GM12878 (cell line): ENCODE data around the gene TACR1. TPM values are rescaled to one million over a fixed set of nuclear protein-coding genes. Genes with fewer than 3 reads are reported as not detected.
"Not testable (repeated sequence)": the region's sequence is repeated elsewhere in the genome, so short reads cannot be mapped to it uniquely, and the experiment has no call there.

Source experiments
- ATAC-seq: fragments of 200-7000 bp; cut with Tn5 transposase; 3 replicates; pipeline ENCODE4 v1.9.1; 2020; ENCODE audit warnings: mild to moderate bottlenecking, moderate library complexity
- BruUV-seq: library from RNA; stranded (reverse); fragments of 400-500 nt; replicated peaks from 2 replicates; lab custom pipeline; 2021; lab: Mats Ljungman, UMichigan
- CTCF ChIA-PET: fragments of 300-600 bp; sonication (Branson Sonifier 250); formaldehyde crosslinking; extraction: SDS; loops from one replicate; lab custom pipeline; 2021; ENCODE audit warnings: inconsistent platforms; lab: Yijun Ruan, JAX
- POLR2A ChIA-PET: fragments of 350-600 bp; formaldehyde crosslinking; extraction: SDS; loops from one replicate; lab custom pipeline; 2021; ENCODE audit warnings: inconsistent platforms; lab: Charles Lee
- RAD21 ChIA-PET: fragments of 300-600 bp; sonication (Branson Sonifier 250); formaldehyde crosslinking; loops from one replicate; lab custom pipeline; 2023; ENCODE audit warnings: antibody characterized with exemption; ENCODE audit not compliant: unreplicated experiment; lab: Charles Lee
- SMC1A ChIA-PET: fragments of 300-600 bp; sonication (Branson Sonifier 250); formaldehyde crosslinking; loops from one replicate; lab custom pipeline; 2023; ENCODE audit not compliant: unreplicated experiment, uncharacterized antibody; lab: Charles Lee
- DNase-seq: peaks from one replicate; pipeline ENCODE4 v3.0.0-alpha.2; 2011; ENCODE audit warnings: low read depth, low spot score
- FAIRE-seq: peaks from 3 replicates; lab custom pipeline; 2011; peaks lifted over from hg19 to GRCh38; lab: Jason Lieb, UNC
- H2AFZ ChIP-seq: 2 replicates; pipeline ENCODE4 v1.6.0; 2011; ENCODE audit warnings: low read depth, low read length, control low read depth; ENCODE audit not compliant: control insufficient read depth
- H3K27ac ChIP-seq: 2 replicates; pipeline ENCODE4 v1.5.1; 2011; ENCODE audit warnings: control low read depth; ENCODE audit not compliant: control insufficient read depth, insufficient read depth
- H3K27me3 ChIP-seq, 2 experiments: replicated peaks in 1 of 2; 2 replicates each; pipeline versions ENCODE4 v1.6.0 to v1.6.1; 2011; ENCODE audit warnings: low read length in 1 of 2; ENCODE audit not compliant: control insufficient read depth in 2 of 2, insufficient read depth in 2 of 2
- H3K36me3 ChIP-seq, 2 experiments: 2 replicates each; pipeline ENCODE4 v1.5.1; 2011; ENCODE audit warnings: low read length in 1 of 2; ENCODE audit not compliant: control insufficient read depth in 2 of 2, insufficient read depth in 2 of 2
- H3K4me1 ChIP-seq: 2 replicates; pipeline ENCODE4 v1.6.1; 2011; ENCODE audit warnings: mild to moderate bottlenecking, low read length, moderate library complexity, mixed read lengths; ENCODE audit not compliant: control insufficient read depth, insufficient read depth
- H3K4me2 ChIP-seq: 2 replicates; pipeline ENCODE4 v1.6.0; 2011; ENCODE audit warnings: control low read depth; ENCODE audit not compliant: control insufficient read depth, insufficient read depth
- H3K4me3 ChIP-seq: fragments of 200-600 bp; sonication (generic); 2 replicates; pipeline ENCODE4 v1.5.1; 2016
- H3K79me2 ChIP-seq: 2 replicates; pipeline ENCODE4 v1.6.0; 2011; ENCODE audit warnings: low read length; ENCODE audit not compliant: control insufficient read depth, insufficient read depth
- H3K9ac ChIP-seq: 2 replicates; pipeline ENCODE4 v1.8.0; 2011; ENCODE audit warnings: low read length, control low read depth, mixed read lengths; ENCODE audit not compliant: control insufficient read depth, insufficient read depth
- H3K9me3 ChIP-seq: replicated peaks from 3 replicates; pipeline ENCODE4 v1.5.1; 2011; ENCODE audit warnings: mild to moderate bottlenecking, low read length; ENCODE audit not compliant: control insufficient read depth, insufficient read depth
- H4K20me1 ChIP-seq: 2 replicates; pipeline ENCODE4 v1.6.0; 2011; ENCODE audit not compliant: control insufficient read depth, insufficient read depth
- CEBPB ChIP-seq, 2 experiments: fragments of 150-350 bp in 1 of 2; IDR thresholded peaks; 2 replicates each; pipeline ENCODE4 v1.6.1; 2012 to 2014; ENCODE audit warnings: low read depth in 2 of 2, low read length in 2 of 2, borderline replicate concordance in 1 of 2, inconsistent platforms in 1 of 2
- SRF ChIP-seq, 2 experiments: IDR thresholded peaks; 2 replicates each; pipeline ENCODE4 v1.6.1; 2011; ENCODE audit warnings: low read depth in 2 of 2, low read length in 2 of 2, mild to moderate bottlenecking in 1 of 2, moderate library complexity in 1 of 2
- WGBS: methylation state at CpG from one replicate; pipeline ENCODE4 v1.1.6; 2016; ENCODE audit warnings: low lambda C conversion rate; ENCODE audit not compliant: insufficient replicate concordance, insufficient coverage; ENCODE audit errors: missing lambda C conversion rate; 5-methylcytosine and 5-hydroxymethylcytosine counted together
- in situ Hi-C: fragments of 300-500 bp; cut with MboI; formaldehyde crosslinking; loops from 9 replicates; pipeline ENCODE4 v1.14.3; 2018; ENCODE audit warnings: mixed read lengths
- intact Hi-C: fragments of 100-400 bp; cut with micrococcal nuclease; formaldehyde crosslinking; loops from one replicate; pipeline ENCODE4 v1.14.2; 2022; ENCODE audit not compliant: unreplicated experiment
- polyA plus RNA-seq, 11 experiments: library from polyadenylated mRNA; depleted of rRNA in 4 of 11; unstranded in 6 of 11; stranded (reverse) in 5 of 11; fragments of >200 nt; fragmentation: Nextera tagmentation in 4 of 11; fragmentation: Illumina TruSeq in 1 of 11; extraction: Ambion mirVana in 4 of 11; extraction: Trizol in 1 of 11; gene quantifications; 1 replicate in 1 of 11; 2 replicates in 10 of 11; pipeline versions ENCODE4 v1.2.1 to v1.2.3, GENCODE V29; 2011 to 2016; ENCODE audit warnings: inconsistent platforms in 2 of 11, missing spikeins in 2 of 11, low read depth in 1 of 11
- total RNA-seq, 4 experiments: library from RNA; depleted of rRNA in 3 of 4; stranded (reverse); fragments of >200 nt in 3 of 4; fragmentation: Illumina TruSeq in 1 of 4; extraction: Trizol in 1 of 4; gene quantifications; 2 replicates each; pipeline versions ENCODE4 v1.2.1 to v1.2.3, GENCODE V29; 2013 to 2021
- TF ChIP-seq, protein P1 (sequence below): fragments of 450-650 bp; IDR thresholded peaks from 2 replicates; pipeline ENCODE4 v1.6.1; 2016; ENCODE audit warnings: mild to moderate bottlenecking
- TF ChIP-seq, protein P2 (sequence below): fragments of 450-650 bp; IDR thresholded peaks from 2 replicates; pipeline ENCODE4 v1.6.1; 2017; ENCODE audit warnings: mild to moderate bottlenecking, low read depth, inconsistent platforms; ENCODE audit not compliant: poor library complexity, severe bottlenecking
- TF ChIP-seq, protein P3 (sequence below), 3 experiments: IDR thresholded peaks in 2 of 3; conservative IDR thresholded peaks in 1 of 3; 2 replicates each; pipeline ENCODE4 v1.5.1; 2011; ENCODE audit warnings: low read depth in 3 of 3, low read length in 3 of 3, mild to moderate bottlenecking in 3 of 3, control low read depth in 2 of 3, moderate library complexity in 2 of 3, inconsistent platforms in 1 of 3, mixed read lengths in 1 of 3; ENCODE audit not compliant: control insufficient read depth in 2 of 3, insufficient read depth in 1 of 3; ENCODE audit errors: extremely low read depth in 1 of 3
- TF ChIP-seq, protein P4 (sequence below): fragments of 450-650 bp; IDR thresholded peaks from 2 replicates; pipeline ENCODE4 v1.6.1; 2018; ENCODE audit warnings: mild to moderate bottlenecking, low read depth, moderate library complexity; ENCODE audit not compliant: partially characterized antibody

The TACR1 gene
- total and polyA plus RNA-seq, 10 of the 15 experiments (the other 5 are each of a cell fraction or from before 2014, with no cell fraction given): 0.04 to 1.4 (median 0.15) TPM

DNA sequence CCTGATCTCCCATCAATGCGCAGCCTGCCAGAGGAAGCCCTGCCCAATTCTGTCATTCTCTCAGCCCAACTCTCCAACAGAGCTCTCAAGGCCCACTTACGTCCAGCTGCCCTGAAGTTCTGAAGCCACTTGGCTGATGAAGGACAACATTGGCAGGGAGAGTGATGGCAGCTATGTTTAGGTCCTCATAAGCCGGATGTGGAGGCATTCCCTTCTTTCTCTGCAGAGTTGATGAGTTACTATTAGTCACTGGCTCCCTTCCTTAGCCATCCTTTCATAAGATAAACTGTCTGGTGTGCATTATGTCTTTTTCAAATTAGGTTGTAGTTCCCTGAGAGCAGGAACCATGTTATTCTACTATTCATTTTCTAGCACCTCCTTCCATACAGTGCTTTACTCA is 22.5 kb upstream of the TACR1 start:
- in situ Hi-C loops (no loop called here), intact Hi-C loops (no loop called here)
- POLR2A ChIA-PET: no interaction called here
- no peak for DNase-seq
- no peaks in the 10 kb centered on the region for H3K36me3 ChIP-seq
- no TSS peak for BruUV-seq
- no peaks in the 10 kb centered on the region for H3K9me3 ChIP-seq
- 63% methylated on average over 3 of the region's 3 CpGs for WGBS
- H3K4me2 ChIP-seq: no peak overlapping the region
- ATAC-seq: no peak
- TF ChIP-seq SRF (IDR thresholded peaks at IDR 0.05; ENCODE audit: low read depth in 2 of 2, low read length in 2 of 2): no peak
- TF ChIP-seq, protein P1, sequence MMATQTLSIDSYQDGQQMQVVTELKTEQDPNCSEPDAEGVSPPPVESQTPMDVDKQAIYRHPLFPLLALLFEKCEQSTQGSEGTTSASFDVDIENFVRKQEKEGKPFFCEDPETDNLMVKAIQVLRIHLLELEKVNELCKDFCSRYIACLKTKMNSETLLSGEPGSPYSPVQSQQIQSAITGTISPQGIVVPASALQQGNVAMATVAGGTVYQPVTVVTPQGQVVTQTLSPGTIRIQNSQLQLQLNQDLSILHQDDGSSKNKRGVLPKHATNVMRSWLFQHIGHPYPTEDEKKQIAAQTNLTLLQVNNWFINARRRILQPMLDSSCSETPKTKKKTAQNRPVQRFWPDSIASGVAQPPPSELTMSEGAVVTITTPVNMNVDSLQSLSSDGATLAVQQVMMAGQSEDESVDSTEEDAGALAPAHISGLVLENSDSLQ: no peak
- TF ChIP-seq, protein P2, sequence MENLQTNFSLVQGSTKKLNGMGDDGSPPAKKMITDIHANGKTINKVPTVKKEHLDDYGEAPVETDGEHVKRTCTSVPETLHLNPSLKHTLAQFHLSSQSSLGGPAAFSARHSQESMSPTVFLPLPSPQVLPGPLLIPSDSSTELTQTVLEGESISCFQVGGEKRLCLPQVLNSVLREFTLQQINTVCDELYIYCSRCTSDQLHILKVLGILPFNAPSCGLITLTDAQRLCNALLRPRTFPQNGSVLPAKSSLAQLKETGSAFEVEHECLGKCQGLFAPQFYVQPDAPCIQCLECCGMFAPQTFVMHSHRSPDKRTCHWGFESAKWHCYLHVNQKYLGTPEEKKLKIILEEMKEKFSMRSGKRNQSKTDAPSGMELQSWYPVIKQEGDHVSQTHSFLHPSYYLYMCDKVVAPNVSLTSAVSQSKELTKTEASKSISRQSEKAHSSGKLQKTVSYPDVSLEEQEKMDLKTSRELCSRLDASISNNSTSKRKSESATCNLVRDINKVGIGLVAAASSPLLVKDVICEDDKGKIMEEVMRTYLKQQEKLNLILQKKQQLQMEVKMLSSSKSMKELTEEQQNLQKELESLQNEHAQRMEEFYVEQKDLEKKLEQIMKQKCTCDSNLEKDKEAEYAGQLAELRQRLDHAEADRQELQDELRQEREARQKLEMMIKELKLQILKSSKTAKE: no peak
- TF ChIP-seq CEBPB (IDR thresholded peaks at IDR 0.05; ENCODE audit: borderline replicate concordance in 1 of 2, low read depth in 2 of 2, low read length in 2 of 2): no peak
- TF ChIP-seq, protein P3, sequence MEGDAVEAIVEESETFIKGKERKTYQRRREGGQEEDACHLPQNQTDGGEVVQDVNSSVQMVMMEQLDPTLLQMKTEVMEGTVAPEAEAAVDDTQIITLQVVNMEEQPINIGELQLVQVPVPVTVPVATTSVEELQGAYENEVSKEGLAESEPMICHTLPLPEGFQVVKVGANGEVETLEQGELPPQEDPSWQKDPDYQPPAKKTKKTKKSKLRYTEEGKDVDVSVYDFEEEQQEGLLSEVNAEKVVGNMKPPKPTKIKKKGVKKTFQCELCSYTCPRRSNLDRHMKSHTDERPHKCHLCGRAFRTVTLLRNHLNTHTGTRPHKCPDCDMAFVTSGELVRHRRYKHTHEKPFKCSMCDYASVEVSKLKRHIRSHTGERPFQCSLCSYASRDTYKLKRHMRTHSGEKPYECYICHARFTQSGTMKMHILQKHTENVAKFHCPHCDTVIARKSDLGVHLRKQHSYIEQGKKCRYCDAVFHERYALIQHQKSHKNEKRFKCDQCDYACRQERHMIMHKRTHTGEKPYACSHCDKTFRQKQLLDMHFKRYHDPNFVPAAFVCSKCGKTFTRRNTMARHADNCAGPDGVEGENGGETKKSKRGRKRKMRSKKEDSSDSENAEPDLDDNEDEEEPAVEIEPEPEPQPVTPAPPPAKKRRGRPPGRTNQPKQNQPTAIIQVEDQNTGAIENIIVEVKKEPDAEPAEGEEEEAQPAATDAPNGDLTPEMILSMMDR (IDR thresholded peaks at IDR 0.05 in 2 of 3, conservative IDR thresholded peaks at IDR 0.05 in 1 of 3; ENCODE audit: control insufficient read depth in 2 of 3, extremely low read depth in 1 of 3, insufficient read depth in 1 of 3, low read depth in 3 of 3, low read length in 3 of 3): no peak
- TF ChIP-seq, protein P4, sequence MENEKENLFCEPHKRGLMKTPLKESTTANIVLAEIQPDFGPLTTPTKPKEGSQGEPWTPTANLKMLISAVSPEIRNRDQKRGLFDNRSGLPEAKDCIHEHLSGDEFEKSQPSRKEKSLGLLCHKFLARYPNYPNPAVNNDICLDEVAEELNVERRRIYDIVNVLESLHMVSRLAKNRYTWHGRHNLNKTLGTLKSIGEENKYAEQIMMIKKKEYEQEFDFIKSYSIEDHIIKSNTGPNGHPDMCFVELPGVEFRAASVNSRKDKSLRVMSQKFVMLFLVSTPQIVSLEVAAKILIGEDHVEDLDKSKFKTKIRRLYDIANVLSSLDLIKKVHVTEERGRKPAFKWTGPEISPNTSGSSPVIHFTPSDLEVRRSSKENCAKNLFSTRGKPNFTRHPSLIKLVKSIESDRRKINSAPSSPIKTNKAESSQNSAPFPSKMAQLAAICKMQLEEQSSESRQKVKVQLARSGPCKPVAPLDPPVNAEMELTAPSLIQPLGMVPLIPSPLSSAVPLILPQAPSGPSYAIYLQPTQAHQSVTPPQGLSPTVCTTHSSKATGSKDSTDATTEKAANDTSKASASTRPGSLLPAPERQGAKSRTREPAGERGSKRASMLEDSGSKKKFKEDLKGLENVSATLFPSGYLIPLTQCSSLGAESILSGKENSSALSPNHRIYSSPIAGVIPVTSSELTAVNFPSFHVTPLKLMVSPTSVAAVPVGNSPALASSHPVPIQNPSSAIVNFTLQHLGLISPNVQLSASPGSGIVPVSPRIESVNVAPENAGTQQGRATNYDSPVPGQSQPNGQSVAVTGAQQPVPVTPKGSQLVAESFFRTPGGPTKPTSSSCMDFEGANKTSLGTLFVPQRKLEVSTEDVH: no peak
- no peaks in the 10 kb centered on the region for H3K4me1 ChIP-seq
- no peak overlapping the region for H3K27ac ChIP-seq
- CTCF ChIA-PET: no interaction called here
- RAD21 ChIA-PET: no interaction called here
- H2AFZ ChIP-seq: no peak overlapping the region
- H4K20me1 ChIP-seq: no peaks in the 10 kb centered on the region
- no peak overlapping the region for H3K4me3 ChIP-seq
- H3K9ac ChIP-seq: no peak overlapping the region
- H3K27me3 ChIP-seq: no peaks in the 10 kb centered on the region
- SMC1A ChIA-PET: interaction anchor here (0.7 kb wide), 1 partner anchor 23 kb away, joined by 3 read pairs; no protein-coding TSS in a partner anchor
- H3K79me2 ChIP-seq: no peaks in the 10 kb centered on the region
- FAIRE-seq: no peak

DNA sequence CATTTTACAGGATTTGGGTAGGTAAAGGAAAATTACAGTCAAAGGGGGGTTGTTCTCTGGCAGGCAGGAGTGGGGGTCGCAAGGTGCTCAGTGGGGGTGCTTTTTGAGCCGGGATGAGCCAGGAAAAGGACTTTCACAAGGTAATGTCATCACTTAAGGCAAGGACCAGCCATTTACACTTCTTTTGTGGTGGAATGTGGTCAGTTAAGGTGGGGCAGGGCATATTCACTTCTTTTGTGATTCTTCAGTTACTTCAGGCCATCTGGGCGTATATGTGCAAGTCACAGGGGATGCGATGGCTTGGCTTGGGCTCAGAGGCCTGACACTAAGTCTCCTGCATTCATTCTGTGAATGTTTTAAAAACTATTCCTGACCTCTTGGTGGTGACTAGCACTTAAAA is 19.9 kb upstream of the TACR1 start:
- H3K27me3 ChIP-seq, in situ Hi-C loops, H3K4me2 ChIP-seq, H3K4me3 ChIP-seq, CTCF ChIA-PET, H4K20me1 ChIP-seq, POLR2A ChIA-PET, ATAC-seq, DNase-seq, H3K4me1 ChIP-seq, H3K36me3 ChIP-seq, BruUV-seq, intact Hi-C loops, H3K9me3 ChIP-seq, FAIRE-seq, H3K79me2 ChIP-seq, H3K27ac ChIP-seq, H3K9ac ChIP-seq, SMC1A ChIA-PET, H2AFZ ChIP-seq: not testable (repeated sequence)
- RAD21 ChIA-PET: interaction anchor here (0.7 kb wide), 1 partner anchor 25 kb away, joined by 3 read pairs; no protein-coding TSS in a partner anchor
- 62% methylated on average over 4 of the region's 4 CpGs for WGBS
